HepG2 (cell line): ENCODE data around the gene AKAP14. TPM values are rescaled to one million over a fixed set of nuclear protein-coding genes. Genes with fewer than 3 reads are reported as not detected.

Source experiments
- ATRX ChIP-seq: sonication (generic); formaldehyde crosslinking; IDR thresholded peaks from 2 replicates; pipeline ENCODE4 v1.4.0; 2020; ENCODE audit warnings: missing genetic modification reagents, borderline replicate concordance
- CREB1 ChIP-seq, 2 experiments: fragments of 450-650 bp in 1 of 2; IDR thresholded peaks; 2 replicates each; pipeline ENCODE4 v1.6.1; 2016 to 2017; ENCODE audit warnings: control low read depth in 1 of 2, mild to moderate bottlenecking in 1 of 2, missing compliant biosample characterization in 1 of 2, missing genetic modification characterization in 1 of 2
- E2F5 ChIP-seq: sonication (generic); formaldehyde crosslinking; conservative IDR thresholded peaks from 2 replicates; pipeline ENCODE4 v1.4.0; 2020; ENCODE audit warnings: missing genetic modification reagents
- MIXL1 ChIP-seq: IDR thresholded peaks from 2 replicates; pipeline ENCODE4 v1.6.1; 2016
- PHF5A ChIP-seq: IDR thresholded peaks from one replicate; pipeline ENCODE4 v1.6.1; 2018; ENCODE audit warnings: low read depth, missing genetic modification reagents; ENCODE audit not compliant: unreplicated experiment
- RFXAP ChIP-seq: sonication (generic); formaldehyde crosslinking; IDR thresholded peaks from 2 replicates; pipeline ENCODE4 v1.4.0; 2020; ENCODE audit warnings: missing genetic modification reagents, borderline replicate concordance
- SAFB2 ChIP-seq: sonication (generic); formaldehyde crosslinking; IDR thresholded peaks from 2 replicates; pipeline ENCODE4 v1.5.1; 2020; ENCODE audit warnings: missing genetic modification reagents, low read depth, mild to moderate bottlenecking, borderline replicate concordance
- ZFP82 ChIP-seq: sonication (generic); formaldehyde crosslinking; IDR thresholded peaks from 2 replicates; pipeline ENCODE4 v1.5.1; 2020; ENCODE audit warnings: mild to moderate bottlenecking, missing genetic modification reagents, borderline replicate concordance
- ZFP91 ChIP-seq: sonication (generic); formaldehyde crosslinking; IDR thresholded peaks from 2 replicates; pipeline ENCODE4 v1.9.0; 2022; ENCODE audit warnings: missing genetic modification reagents, mild to moderate bottlenecking, borderline replicate concordance
- ZNF17 ChIP-seq: sonication (generic); formaldehyde crosslinking; IDR thresholded peaks from 2 replicates; pipeline ENCODE4 v1.5.0; 2020; ENCODE audit warnings: mild to moderate bottlenecking, missing genetic modification reagents
- ZNF292 ChIP-seq: sonication (generic); formaldehyde crosslinking; IDR thresholded peaks from 2 replicates; pipeline ENCODE4 v1.8.1; 2022; ENCODE audit warnings: mild to moderate bottlenecking, low read depth, missing genetic modification reagents, borderline replicate concordance
- ZNF772 ChIP-seq: sonication (generic); formaldehyde crosslinking; IDR thresholded peaks from 2 replicates; pipeline ENCODE4 v1.5.0; 2020; ENCODE audit warnings: mild to moderate bottlenecking, missing genetic modification reagents
- ZSCAN12 ChIP-seq: sonication (generic); formaldehyde crosslinking; IDR thresholded peaks from 2 replicates; pipeline ENCODE4 v1.9.0; 2021; ENCODE audit warnings: mild to moderate bottlenecking, missing genetic modification reagents
- polyA plus RNA-seq, 8 experiments: library from polyadenylated mRNA; depleted of rRNA in 3 of 8; stranded (reverse) in 7 of 8; unstranded in 1 of 8; fragments of >200 nt; fragmentation: Illumina TruSeq in 4 of 8; extraction: Trizol in 4 of 8; gene quantifications; 2 replicates each; pipeline versions ENCODE4 v1.2.1 to v1.2.3, GENCODE V29; 2011 to 2016; ENCODE audit warnings: low read depth in 4 of 8, missing spikeins in 1 of 8, mixed read lengths in 1 of 8; ENCODE audit not compliant: insufficient read depth in 1 of 8
- total RNA-seq, 5 experiments: library from RNA; depleted of rRNA; stranded (reverse); fragments of >200 nt; fragmentation: Illumina TruSeq; extraction: Trizol; gene quantifications; 2 replicates each; pipeline ENCODE4 v1.2.3, GENCODE V29; 2016; ENCODE audit warnings: low read depth in 1 of 5
- TF ChIP-seq, protein P1 (sequence below): sonication (generic); formaldehyde crosslinking; IDR thresholded peaks from 2 replicates; pipeline ENCODE4 v1.5.0; 2020; ENCODE audit warnings: mild to moderate bottlenecking, missing genetic modification reagents, borderline replicate concordance
- TF ChIP-seq, protein P2 (sequence below): sonication (generic); formaldehyde crosslinking; IDR thresholded peaks from 2 replicates; pipeline ENCODE4 v1.4.0; 2020; ENCODE audit warnings: missing genetic modification reagents, borderline replicate concordance

AKAP14 gene
- total and polyA plus RNA-seq, 2 of the 13 experiments (the other 11 are each of a cell fraction or from before 2014, with no cell fraction given), result 0.20 to 1.7 TPM

DNA sequence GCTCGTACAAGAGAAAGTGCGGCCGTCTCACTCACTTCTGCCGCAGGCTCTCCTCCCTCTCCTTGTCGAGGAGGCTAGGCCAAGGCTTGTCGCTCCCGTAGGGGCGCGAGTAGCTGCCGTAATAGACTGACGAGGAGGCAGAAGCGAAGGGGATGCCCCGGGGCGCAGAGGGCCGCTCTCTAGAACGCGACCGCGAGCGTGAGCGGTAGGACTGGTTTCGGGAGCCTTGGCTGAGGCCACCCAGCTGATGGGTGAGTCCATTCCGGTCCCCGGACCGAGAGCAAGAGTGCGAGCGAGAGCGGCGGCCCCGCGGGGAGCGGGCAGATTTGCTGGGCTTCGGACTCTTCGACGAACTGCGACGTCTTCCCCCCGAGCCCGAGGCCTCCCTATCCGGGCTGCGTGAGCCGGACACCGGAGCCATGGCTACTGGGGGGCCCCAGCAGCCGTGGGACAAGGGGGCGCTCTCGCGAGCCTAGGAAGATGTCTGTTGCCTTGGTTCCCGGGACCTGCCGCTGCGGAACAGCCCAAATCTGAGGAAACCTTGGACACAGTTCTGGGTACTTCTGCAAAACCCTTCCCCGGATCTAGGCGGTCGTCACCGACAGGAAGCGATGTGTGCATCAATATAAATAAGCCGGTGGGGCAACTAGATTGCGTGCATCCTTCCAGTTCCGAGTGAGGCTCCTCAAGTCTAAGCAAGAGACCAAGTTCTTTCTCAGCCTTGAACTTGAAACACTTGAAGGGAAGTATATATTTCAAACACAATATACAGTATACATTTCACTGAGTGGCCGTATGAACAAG, 47.7 kb downstream of the AKAP14 start, which contains the start of gene NKAP (continued):
- TF ChIP-seq, protein P1, sequence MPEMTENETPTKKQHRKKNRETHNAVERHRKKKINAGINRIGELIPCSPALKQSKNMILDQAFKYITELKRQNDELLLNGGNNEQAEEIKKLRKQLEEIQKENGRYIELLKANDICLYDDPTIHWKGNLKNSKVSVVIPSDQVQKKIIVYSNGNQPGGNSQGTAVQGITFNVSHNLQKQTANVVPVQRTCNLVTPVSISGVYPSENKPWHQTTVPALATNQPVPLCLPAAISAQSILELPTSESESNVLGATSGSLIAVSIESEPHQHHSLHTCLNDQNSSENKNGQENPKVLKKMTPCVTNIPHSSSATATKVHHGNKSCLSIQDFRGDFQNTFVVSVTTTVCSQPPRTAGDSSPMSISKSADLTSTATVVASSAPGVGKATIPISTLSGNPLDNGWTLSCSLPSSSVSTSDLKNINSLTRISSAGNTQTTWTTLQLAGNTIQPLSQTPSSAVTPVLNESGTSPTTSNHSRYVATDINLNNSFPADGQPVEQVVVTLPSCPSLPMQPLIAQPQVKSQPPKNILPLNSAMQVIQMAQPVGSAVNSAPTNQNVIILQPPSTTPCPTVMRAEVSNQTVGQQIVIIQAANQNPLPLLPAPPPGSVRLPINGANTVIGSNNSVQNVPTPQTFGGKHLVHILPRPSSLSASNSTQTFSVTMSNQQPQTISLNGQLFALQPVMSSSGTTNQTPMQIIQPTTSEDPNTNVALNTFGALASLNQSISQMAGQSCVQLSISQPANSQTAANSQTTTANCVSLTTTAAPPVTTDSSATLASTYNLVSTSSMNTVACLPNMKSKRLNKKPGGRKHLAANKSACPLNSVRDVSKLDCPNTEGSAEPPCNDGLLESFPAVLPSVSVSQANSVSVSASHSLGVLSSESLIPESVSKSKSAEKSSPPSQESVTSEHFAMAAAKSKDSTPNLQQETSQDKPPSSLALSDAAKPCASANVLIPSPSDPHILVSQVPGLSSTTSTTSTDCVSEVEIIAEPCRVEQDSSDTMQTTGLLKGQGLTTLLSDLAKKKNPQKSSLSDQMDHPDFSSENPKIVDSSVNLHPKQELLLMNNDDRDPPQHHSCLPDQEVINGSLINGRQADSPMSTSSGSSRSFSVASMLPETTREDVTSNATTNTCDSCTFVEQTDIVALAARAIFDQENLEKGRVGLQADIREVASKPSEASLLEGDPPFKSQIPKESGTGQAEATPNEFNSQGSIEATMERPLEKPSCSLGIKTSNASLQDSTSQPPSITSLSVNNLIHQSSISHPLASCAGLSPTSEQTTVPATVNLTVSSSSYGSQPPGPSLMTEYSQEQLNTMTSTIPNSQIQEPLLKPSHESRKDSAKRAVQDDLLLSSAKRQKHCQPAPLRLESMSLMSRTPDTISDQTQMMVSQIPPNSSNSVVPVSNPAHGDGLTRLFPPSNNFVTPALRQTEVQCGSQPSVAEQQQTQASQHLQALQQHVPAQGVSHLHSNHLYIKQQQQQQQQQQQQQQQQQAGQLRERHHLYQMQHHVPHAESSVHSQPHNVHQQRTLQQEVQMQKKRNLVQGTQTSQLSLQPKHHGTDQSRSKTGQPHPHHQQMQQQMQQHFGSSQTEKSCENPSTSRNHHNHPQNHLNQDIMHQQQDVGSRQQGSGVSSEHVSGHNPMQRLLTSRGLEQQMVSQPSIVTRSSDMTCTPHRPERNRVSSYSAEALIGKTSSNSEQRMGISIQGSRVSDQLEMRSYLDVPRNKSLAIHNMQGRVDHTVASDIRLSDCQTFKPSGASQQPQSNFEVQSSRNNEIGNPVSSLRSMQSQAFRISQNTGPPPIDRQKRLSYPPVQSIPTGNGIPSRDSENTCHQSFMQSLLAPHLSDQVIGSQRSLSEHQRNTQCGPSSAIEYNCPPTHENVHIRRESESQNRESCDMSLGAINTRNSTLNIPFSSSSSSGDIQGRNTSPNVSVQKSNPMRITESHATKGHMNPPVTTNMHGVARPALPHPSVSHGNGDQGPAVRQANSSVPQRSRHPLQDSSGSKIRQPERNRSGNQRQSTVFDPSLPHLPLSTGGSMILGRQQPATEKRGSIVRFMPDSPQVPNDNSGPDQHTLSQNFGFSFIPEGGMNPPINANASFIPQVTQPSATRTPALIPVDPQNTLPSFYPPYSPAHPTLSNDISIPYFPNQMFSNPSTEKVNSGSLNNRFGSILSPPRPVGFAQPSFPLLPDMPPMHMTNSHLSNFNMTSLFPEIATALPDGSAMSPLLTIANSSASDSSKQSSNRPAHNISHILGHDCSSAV (CRISPR knock-in tag), result no peak
- no peak for TF ChIP-seq E2F5 (CRISPR knock-in tag)
- no peak for TF ChIP-seq PHF5A (CRISPR knock-in tag)
- TF ChIP-seq ZNF17, result no peak
- no peak for TF ChIP-seq ZSCAN12 (CRISPR knock-in tag)
- TF ChIP-seq SAFB2 (CRISPR knock-in tag), result no peak
- 0 out of 2 replicates have a peak, but pooled peaks have one; percentile 37 for TF ChIP-seq MIXL1 (CRISPR knock-in tag)
- TF ChIP-seq CREB1 (IDR thresholded peaks at IDR 0.05), result peak; percentile 55; the same call in 1 of the 2 replicates
- TF ChIP-seq CREB1 (CRISPR knock-in tag; IDR thresholded peaks at IDR 0.05), result peak; percentile 83
- TF ChIP-seq RFXAP (CRISPR knock-in tag), result peak; percentile 39; the same call in 1 of the 2 replicates
- peak; percentile 59; the same call in 1 of the 2 replicates for TF ChIP-seq ZFP91
- peak; percentile 44; the same call in 1 of the 2 replicates for TF ChIP-seq ZNF292
- TF ChIP-seq ZNF772, result peak; percentile 47; the same call in 1 of the 2 replicates
- no peak for TF ChIP-seq ZFP82 (CRISPR knock-in tag)
- no peak for TF ChIP-seq ATRX (CRISPR knock-in tag)
- TF ChIP-seq, protein P2, sequence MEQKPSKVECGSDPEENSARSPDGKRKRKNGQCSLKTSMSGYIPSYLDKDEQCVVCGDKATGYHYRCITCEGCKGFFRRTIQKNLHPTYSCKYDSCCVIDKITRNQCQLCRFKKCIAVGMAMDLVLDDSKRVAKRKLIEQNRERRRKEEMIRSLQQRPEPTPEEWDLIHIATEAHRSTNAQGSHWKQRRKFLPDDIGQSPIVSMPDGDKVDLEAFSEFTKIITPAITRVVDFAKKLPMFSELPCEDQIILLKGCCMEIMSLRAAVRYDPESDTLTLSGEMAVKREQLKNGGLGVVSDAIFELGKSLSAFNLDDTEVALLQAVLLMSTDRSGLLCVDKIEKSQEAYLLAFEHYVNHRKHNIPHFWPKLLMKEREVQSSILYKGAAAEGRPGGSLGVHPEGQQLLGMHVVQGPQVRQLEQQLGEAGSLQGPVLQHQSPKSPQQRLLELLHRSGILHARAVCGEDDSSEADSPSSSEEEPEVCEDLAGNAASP (CRISPR knock-in tag), result no peak; the same call in 1 of the 2 replicates
